Measurements from ENCODE around the gene HEPN1. TPM values are rescaled to one million over a fixed set of nuclear protein-coding genes. Genes with fewer than 3 reads are reported as not detected.
A peak's percentile ranks its signal among the peaks of the same experiment; 100 is the strongest.

The HEPN1 gene
- total RNA-seq, 1 donor = under 0.01 TPM

DNA sequence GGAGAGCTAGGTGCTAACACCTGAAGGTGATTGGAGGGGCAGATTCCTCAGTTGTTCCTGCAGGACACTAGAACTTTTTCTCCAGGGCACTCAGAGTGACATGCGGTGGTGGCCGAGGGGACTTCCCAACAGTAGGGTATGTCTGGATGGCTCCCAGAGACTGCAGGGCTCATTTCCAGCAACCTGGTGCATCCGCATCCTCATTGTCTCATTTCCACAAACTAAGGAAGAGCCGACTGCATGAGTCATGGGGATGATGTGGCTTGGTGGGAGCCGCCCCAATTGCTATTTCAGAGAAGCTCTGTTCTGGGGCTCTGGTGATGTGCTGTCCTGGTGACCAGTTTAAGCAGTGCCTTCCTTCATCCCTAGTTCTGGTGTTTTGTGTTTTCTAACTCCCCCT is 18.6 kb upstream of the HEPN1 start:
- Histone ChIP-seq H2AFZ (ENCODE audit: low read length) (peak overlapping the region; percentile 87), H3K4me3 (ENCODE audit: insufficient read depth, low read length) (no peak overlapping the region), H3K27me3 (ENCODE audit: insufficient read depth, low read length) (no peaks in the 10 kb centered on the region), H3K27ac (ENCODE audit: low read depth, low read length) (peak overlapping the region; percentile 83), H4K20me1 (ENCODE audit: insufficient read depth, low read length) (no peaks in the 10 kb centered on the region), H3K9me3 (ENCODE audit: low read depth, low read length) (no peaks in the 10 kb centered on the region), H3K36me3 (ENCODE audit: insufficient read depth, low read length) (no peaks in the 10 kb centered on the region), H3K79me2 (ENCODE audit: insufficient read depth, low read length) (no peaks in the 10 kb centered on the region), H3K4me2 (ENCODE audit: insufficient read depth, low read length) (peak overlapping the region; percentile 66), H3K4me1 (ENCODE audit: insufficient read depth, low read length) (peaks cover 45% of the 10 kb centered on the region)
- peak; percentile 96 for DNase-seq (ENCODE audit: insufficient read length, low spot score, missing footprints)
- TF ChIP-seq CTCF (IDR thresholded peaks at IDR 0.05; ENCODE audit: extremely low read depth, low read depth, low read length) = no peak

- H4K20me1 ChIP-seq (ENCODE audit: insufficient read depth, low read length) = no peaks in the 10 kb centered on the region
- no peak overlapping the region for H3K4me2 ChIP-seq (ENCODE audit: insufficient read depth, low read length)
- no peak overlapping the region for H2AFZ ChIP-seq (ENCODE audit: low read length)
- H3K4me3 ChIP-seq (ENCODE audit: insufficient read depth, low read length) = no peak overlapping the region
- H3K27me3 ChIP-seq (ENCODE audit: insufficient read depth, low read length) = no peaks in the 10 kb centered on the region
- DNase-seq (ENCODE audit: insufficient read length, low spot score, missing footprints) = no peak
- TF ChIP-seq CTCF (IDR thresholded peaks at IDR 0.05; ENCODE audit: extremely low read depth, low read depth, low read length) = no peak
- H3K79me2 ChIP-seq (ENCODE audit: insufficient read depth, low read length) = no peaks in the 10 kb centered on the region
- no peaks in the 10 kb centered on the region for H3K36me3 ChIP-seq (ENCODE audit: insufficient read depth, low read length)
- peaks cover 36% of the 10 kb centered on the region for H3K4me1 ChIP-seq (ENCODE audit: insufficient read depth, low read length)
- no peak overlapping the region for H3K27ac ChIP-seq (ENCODE audit: low read depth, low read length)
- H3K9me3 ChIP-seq (ENCODE audit: low read depth, low read length) = no peaks in the 10 kb centered on the region
These were observed 16.4 kb upstream of the HEPN1 start for GRCh38 chr11:124902616-124903015.

DNA sequence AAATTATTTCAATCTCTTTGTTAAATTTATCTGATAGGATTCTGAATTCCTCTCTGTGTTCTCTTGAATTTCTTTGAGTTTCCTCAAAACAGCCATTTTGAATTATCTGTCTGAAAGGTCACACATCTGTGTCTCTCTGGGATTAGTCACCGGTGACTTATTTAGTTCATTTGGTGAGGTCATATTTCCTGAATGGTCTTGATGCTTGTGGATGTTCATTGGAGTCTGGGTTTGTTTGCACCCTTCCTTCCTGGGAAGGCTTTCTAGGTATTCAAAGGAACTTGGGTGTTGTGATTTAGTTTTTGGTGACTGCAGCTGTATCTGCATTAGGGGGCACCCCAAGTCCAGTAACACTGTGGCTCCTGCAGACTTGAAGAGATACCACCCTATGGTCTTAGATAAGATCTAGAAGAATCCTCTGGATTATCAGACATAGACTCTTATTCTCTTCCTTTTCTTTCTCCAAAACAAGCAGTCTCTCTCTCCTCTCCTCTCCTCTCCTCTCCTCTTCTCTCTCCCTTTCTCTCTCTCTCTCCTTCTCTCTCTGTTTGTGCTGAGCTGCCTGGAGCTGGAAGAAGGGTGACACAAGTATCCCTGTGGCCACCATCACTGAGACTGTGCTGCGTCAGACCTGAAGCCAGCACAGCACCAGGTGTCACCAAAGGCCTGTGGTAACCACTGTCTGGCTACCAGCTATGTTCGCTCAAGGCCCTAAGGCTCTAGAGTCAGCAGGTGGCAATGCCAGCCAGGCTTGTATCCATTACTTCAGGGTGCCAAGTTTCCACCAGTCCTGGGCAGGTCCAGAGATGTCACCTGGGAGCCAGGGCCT is 3.3 kb upstream of the HEPN1 start:
- H3K79me2 ChIP-seq (ENCODE audit: insufficient read depth, low read length) = no peaks in the 10 kb centered on the region
- DNase-seq (ENCODE audit: insufficient read length, low spot score, missing footprints) = no peak
- H3K27me3 ChIP-seq (ENCODE audit: insufficient read depth, low read length) = no peaks in the 10 kb centered on the region
- no peak overlapping the region for H3K4me2 ChIP-seq (ENCODE audit: insufficient read depth, low read length)
- H2AFZ ChIP-seq (ENCODE audit: low read length) = peak overlapping the region; percentile 41
- H3K4me3 ChIP-seq (ENCODE audit: insufficient read depth, low read length) = no peak overlapping the region
- H3K9me3 ChIP-seq (ENCODE audit: low read depth, low read length) = peaks cover 2% of the 10 kb centered on the region
- H3K27ac ChIP-seq (ENCODE audit: low read depth, low read length) = no peak overlapping the region
- no peak for TF ChIP-seq CTCF (IDR thresholded peaks at IDR 0.05; ENCODE audit: extremely low read depth, low read depth, low read length)
- no peaks in the 10 kb centered on the region for H3K36me3 ChIP-seq (ENCODE audit: insufficient read depth, low read length)
- no peaks in the 10 kb centered on the region for H4K20me1 ChIP-seq (ENCODE audit: insufficient read depth, low read length)
- peaks cover 2% of the 10 kb centered on the region for H3K4me1 ChIP-seq (ENCODE audit: insufficient read depth, low read length)

DNA sequence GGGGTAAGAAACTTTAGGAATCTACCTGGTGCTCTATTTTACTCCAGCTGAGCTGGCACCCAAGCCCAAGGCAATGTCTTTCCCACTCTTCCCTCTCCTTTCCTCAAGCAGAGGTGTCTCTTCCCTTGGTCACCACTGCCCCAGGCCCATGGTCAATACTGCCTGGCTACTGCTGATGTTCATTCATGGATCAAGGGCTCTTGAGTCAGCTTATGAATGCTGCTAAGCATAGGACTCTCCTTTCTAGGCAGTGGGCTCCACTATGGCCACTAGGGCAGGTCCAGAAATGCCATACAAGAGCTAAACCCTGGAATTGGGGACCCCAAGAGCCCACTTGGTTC is 2.7 kb upstream of the HEPN1 start:
- no peak overlapping the region for H3K27ac ChIP-seq (ENCODE audit: low read depth, low read length)
- H3K36me3 ChIP-seq (ENCODE audit: insufficient read depth, low read length) = no peaks in the 10 kb centered on the region
- H4K20me1 ChIP-seq (ENCODE audit: insufficient read depth, low read length) = no peaks in the 10 kb centered on the region
- DNase-seq (ENCODE audit: insufficient read length, low spot score, missing footprints) = no peak
- no peaks in the 10 kb centered on the region for H3K79me2 ChIP-seq (ENCODE audit: insufficient read depth, low read length)
- H3K4me1 ChIP-seq (ENCODE audit: insufficient read depth, low read length) = peaks cover 5% of the 10 kb centered on the region
- peaks cover 2% of the 10 kb centered on the region for H3K9me3 ChIP-seq (ENCODE audit: low read depth, low read length)
- no peaks in the 10 kb centered on the region for H3K27me3 ChIP-seq (ENCODE audit: insufficient read depth, low read length)
- no peak overlapping the region for H3K4me2 ChIP-seq (ENCODE audit: insufficient read depth, low read length)
- H3K4me3 ChIP-seq (ENCODE audit: insufficient read depth, low read length) = no peak overlapping the region
- H2AFZ ChIP-seq (ENCODE audit: low read length) = no peak overlapping the region
- TF ChIP-seq CTCF (IDR thresholded peaks at IDR 0.05; ENCODE audit: extremely low read depth, low read depth, low read length) = no peak

Measured in osteoblast (primary cell).